Ectodermal cell (in vitro differentiated cells): ENCODE data around the gene EEPD1.

Source experiments
- H3K27ac ChIP-seq: 2 replicates; pipeline ENCODE4 v1.7.0; 2013; ENCODE audit warnings: mild to moderate bottlenecking, low read depth, low read length; ENCODE audit not compliant: insufficient read depth, poor library complexity, severe bottlenecking
- H3K27me3 ChIP-seq: 2 replicates; pipeline ENCODE4 v1.7.0; 2013; ENCODE audit warnings: mild to moderate bottlenecking, low read length; ENCODE audit not compliant: insufficient read depth, control insufficient read depth, poor library complexity, severe bottlenecking
- H3K36me3 ChIP-seq: one replicate; pipeline ENCODE4 v1.7.0; 2013; ENCODE audit warnings: low read length; ENCODE audit not compliant: control insufficient read depth, insufficient read depth
- H3K4me1 ChIP-seq: one replicate; pipeline ENCODE4 v1.7.0; 2013; ENCODE audit warnings: low read length; ENCODE audit not compliant: control insufficient read depth, insufficient read depth
- H3K4me3 ChIP-seq: 2 replicates; pipeline ENCODE4 v1.7.0; 2013; ENCODE audit warnings: low read depth, low read length, control low read depth; ENCODE audit not compliant: insufficient read depth
- H3K9me3 ChIP-seq: 2 replicates; pipeline ENCODE4 v1.7.0; 2013; ENCODE audit warnings: mild to moderate bottlenecking, low read length, moderate library complexity; ENCODE audit not compliant: control insufficient read depth
- WGBS, 2 experiments: methylation state at CpG; one replicate each; pipeline ENCODE4 v1.1.7; 2013; ENCODE audit warnings: missing lambda C conversion rate in 2 of 2; 5-methylcytosine and 5-hydroxymethylcytosine counted together

EEPD1 gene

GRCh38 chr7:36190447-36191291, 37.6 kb downstream of the EEPD1 start:
- Histone ChIP-seq H3K36me3 (no peaks in the 10 kb centered on the region), H3K9me3 (no peaks in the 10 kb centered on the region), H3K4me1 (peaks cover 11% of the 10 kb centered on the region), H3K27ac (no peak overlapping the region), H3K27me3 (no peaks in the 10 kb centered on the region), H3K4me3 (no peak overlapping the region)
- 93% methylated on average over 5 of the region's 5 CpGs for WGBS, 2 experiments

DNA sequence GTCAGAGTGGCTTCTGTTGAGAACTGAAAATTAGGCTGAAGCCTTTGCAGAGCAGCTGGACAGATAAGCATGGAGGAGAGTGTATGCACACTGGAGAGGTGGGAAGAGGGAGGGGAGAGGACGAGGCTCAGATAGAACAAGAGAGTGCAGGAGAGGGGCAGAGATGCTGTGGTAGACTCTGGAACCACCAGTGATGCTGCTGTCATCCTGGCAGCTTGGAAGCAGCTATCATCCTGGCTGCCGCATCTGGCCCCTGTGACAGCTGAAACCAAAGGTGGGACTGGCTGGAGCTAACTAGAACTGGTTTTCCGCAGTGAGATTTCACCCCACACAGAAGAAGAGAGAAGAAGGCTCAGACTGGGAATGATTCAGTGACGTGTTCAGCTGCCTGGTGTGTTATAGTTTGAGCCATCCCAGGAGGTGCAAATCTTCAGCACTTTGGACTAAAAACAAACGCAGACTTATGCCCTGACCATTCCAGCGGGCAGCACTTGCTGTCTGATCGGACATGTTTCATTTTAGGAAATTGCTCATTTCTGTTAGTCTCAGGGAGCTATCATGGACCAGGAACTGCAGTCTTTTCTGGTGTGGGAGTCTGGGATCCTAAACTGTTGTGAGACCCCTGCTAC, 38.4 kb downstream of the EEPD1 start:
- H3K36me3 ChIP-seq = no peaks in the 10 kb centered on the region
- no peaks in the 10 kb centered on the region for H3K9me3 ChIP-seq
- no peaks in the 10 kb centered on the region for H3K27me3 ChIP-seq
- no peak overlapping the region for H3K27ac ChIP-seq
- H3K4me1 ChIP-seq = peaks cover 11% of the 10 kb centered on the region
- 93 to 94% methylated on average over 7 of the region's 7 CpGs for WGBS, 2 experiments
- no peak overlapping the region for H3K4me3 ChIP-seq

- Histone ChIP-seq H3K4me3 (no peak overlapping the region), H3K9me3 (no peaks in the 10 kb centered on the region), H3K27ac (no peak overlapping the region), H3K36me3 (no peaks in the 10 kb centered on the region), H3K27me3 (no peaks in the 10 kb centered on the region), H3K4me1 (peaks cover 11% of the 10 kb centered on the region)
- WGBS, 2 experiments = 92 to 93% methylated on average over 11 of the region's 11 CpGs
These were observed 39.2 kb downstream of the EEPD1 start for GRCh38 chr7:36192053-36192824.

GRCh38 chr7:36192877-36193276, 39.8 kb downstream of the EEPD1 start:
- H3K9me3 ChIP-seq = no peaks in the 10 kb centered on the region
- peaks cover 11% of the 10 kb centered on the region for H3K4me1 ChIP-seq
- H3K36me3 ChIP-seq = no peaks in the 10 kb centered on the region
- no peaks in the 10 kb centered on the region for H3K27me3 ChIP-seq
- no peak overlapping the region for H3K27ac ChIP-seq
- H3K4me3 ChIP-seq = no peak overlapping the region
- WGBS, 2 experiments = 94 to 96% methylated on average over 7 of the region's 7 CpGs

DNA sequence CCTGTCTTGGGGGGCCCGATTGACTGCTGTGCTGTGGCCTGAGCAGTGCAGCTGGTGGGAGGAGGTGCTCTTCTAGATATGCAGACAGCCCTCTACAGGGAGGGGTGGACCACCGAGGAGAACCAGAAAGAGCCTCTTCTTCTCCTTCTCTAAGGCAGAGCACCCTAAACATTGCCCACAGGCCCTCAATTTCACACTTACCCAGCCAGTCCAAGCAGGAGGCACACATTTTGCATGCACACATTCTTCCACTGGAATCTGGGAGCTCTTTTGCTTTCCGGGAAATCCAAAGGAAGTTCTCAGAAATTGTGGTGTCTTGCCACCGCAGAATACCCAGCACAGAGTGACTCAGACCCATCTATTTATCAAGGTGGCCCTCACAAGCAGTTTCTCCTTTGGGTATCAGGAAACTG, 45.8 kb downstream of the EEPD1 start:
- Histone ChIP-seq H3K4me3 (no peak overlapping the region), H3K27me3 (no peaks in the 10 kb centered on the region), H3K4me1 (no peaks in the 10 kb centered on the region), H3K27ac (no peak overlapping the region), H3K9me3 (no peaks in the 10 kb centered on the region), H3K36me3 (no peaks in the 10 kb centered on the region)
- WGBS, 2 experiments = 92% methylated on average over 4 of the region's 4 CpGs

- H3K9me3 ChIP-seq = no peaks in the 10 kb centered on the region
- no peak overlapping the region for H3K4me3 ChIP-seq
- H3K27ac ChIP-seq = no peak overlapping the region
- no peaks in the 10 kb centered on the region for H3K4me1 ChIP-seq
- no peaks in the 10 kb centered on the region for H3K36me3 ChIP-seq
- H3K27me3 ChIP-seq = no peaks in the 10 kb centered on the region
- 83 to 91% methylated on average over 1 of the region's 1 CpG for WGBS, 2 experiments
These were observed 46.3 kb downstream of the EEPD1 start for GRCh38 chr7:36199329-36199728.

GRCh38 chr7:36201122-36201723, 48.2 kb downstream of the EEPD1 start:
- no peaks in the 10 kb centered on the region for H3K9me3 ChIP-seq
- WGBS, 2 experiments = 88% methylated on average over 5 of the region's 5 CpGs
- H3K36me3 ChIP-seq = no peaks in the 10 kb centered on the region
- peaks cover 12% of the 10 kb centered on the region for H3K4me1 ChIP-seq
- H3K27me3 ChIP-seq = no peaks in the 10 kb centered on the region
- no peak overlapping the region for H3K27ac ChIP-seq
- H3K4me3 ChIP-seq = no peak overlapping the region

- Histone ChIP-seq H3K4me1 (peaks cover 12% of the 10 kb centered on the region), H3K9me3 (no peaks in the 10 kb centered on the region), H3K36me3 (no peaks in the 10 kb centered on the region), H3K27ac (no peak overlapping the region), H3K27me3 (no peaks in the 10 kb centered on the region), H3K4me3 (no peak overlapping the region)
- WGBS, 2 experiments = 84 to 87% methylated on average over 9 of the region's 9 CpGs
These were observed 49.3 kb downstream of the EEPD1 start for GRCh38 chr7:36202398-36202797.

DNA sequence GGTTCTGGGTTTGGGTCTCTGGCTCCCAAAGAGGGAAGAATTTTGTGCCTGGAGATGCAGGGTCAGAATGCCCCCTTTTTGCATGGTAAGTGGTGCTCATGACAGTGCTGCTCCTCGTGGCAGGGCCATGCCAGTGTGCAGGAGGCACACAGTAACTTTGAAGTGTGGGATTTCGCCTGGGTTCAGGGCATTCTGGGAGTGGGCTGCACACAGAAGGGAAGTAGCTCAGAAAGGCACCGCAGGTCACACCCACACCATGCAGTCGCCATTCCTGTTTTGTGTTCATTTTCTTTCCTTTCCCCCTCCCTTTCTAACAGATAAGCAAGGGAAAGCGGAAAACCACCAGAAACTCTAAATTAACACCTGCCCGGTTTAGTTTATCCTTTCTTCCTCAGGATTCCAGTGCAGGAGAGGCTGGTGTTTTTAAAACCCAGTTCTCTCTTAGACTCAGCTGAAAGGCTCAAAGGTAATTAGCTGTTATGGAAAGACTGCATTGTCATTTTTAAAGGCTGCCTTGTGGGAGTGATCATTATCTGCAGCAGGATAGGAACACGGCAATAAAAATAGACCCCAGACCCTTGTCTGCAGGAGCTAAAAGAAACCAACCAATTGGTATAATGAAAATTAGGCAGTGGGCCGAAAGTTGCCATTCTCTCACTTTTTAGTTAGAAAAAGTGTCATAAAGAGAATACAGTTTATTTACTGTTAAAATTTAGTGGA, 50.2 kb downstream of the EEPD1 start:
- H3K4me1 ChIP-seq = peaks cover 12% of the 10 kb centered on the region
- H3K27me3 ChIP-seq = no peaks in the 10 kb centered on the region
- H3K9me3 ChIP-seq = no peaks in the 10 kb centered on the region
- no peak overlapping the region for H3K27ac ChIP-seq
- H3K36me3 ChIP-seq = no peaks in the 10 kb centered on the region
- no peak overlapping the region for H3K4me3 ChIP-seq
- 72 to 79% methylated on average over 8 of the region's 8 CpGs for WGBS, 2 experiments
